A549 (cell line): Measurements from ENCODE around the gene ETF1. TPM values are rescaled to one million over a fixed set of nuclear protein-coding genes. Genes with fewer than 3 reads are reported as not detected.

Experiments used
- ATAC-seq, 2 experiments: fragments of 200-7000 bp in 1 of 2; fragments of >200 bp in 1 of 2; cut with Nextera tagmentation in 1 of 2; cut with Tn5 transposase in 1 of 2; 3 replicates each; pipeline versions ENCODE4 v1.8.0 to v1.9.1; 2018 to 2020; ENCODE audit warnings: mild to moderate bottlenecking in 1 of 2, moderate library complexity in 1 of 2
- CTCF ChIA-PET: fragments of 300-600 bp; sonication (Branson Sonifier 250); formaldehyde crosslinking; extraction: SDS; loops from one replicate; lab custom pipeline; 2021; ENCODE audit warnings: antibody characterized with exemption, inconsistent platforms; lab: Yijun Ruan, JAX
- POLR2A ChIA-PET: fragments of 350-600 bp; formaldehyde crosslinking; extraction: SDS; loops from one replicate; lab custom pipeline; 2021; ENCODE audit warnings: antibody characterized with exemption, inconsistent platforms; lab: Yijun Ruan, JAX
- DNase-seq, 2 experiments: peaks; one replicate each; pipeline versions ENCODE4 v3.0.0 to v3.0.0-alpha.2; 2011 to 2016; ENCODE audit warnings: low read depth in 1 of 2, low spot score in 1 of 2
- FAIRE-seq: peaks from 2 replicates; lab custom pipeline; 2011; peaks lifted over from hg19 to GRCh38; lab: Jason Lieb, UNC
- H3K27ac ChIP-seq, 2 experiments: fragments of >200 bp; sonication (Bioruptor Twin); formaldehyde crosslinking; 3 replicates each; pipeline ENCODE4 v1.5.1; 2016 to 2017
- H3K4me1 ChIP-seq: fragments of >200 bp; sonication (Bioruptor Twin); formaldehyde crosslinking; 3 replicates; pipeline ENCODE4 v1.6.1; 2016
- H3K4me2 ChIP-seq: fragments of >200 bp; sonication (Bioruptor Twin); formaldehyde crosslinking; 3 replicates; pipeline ENCODE4 v1.6.1; 2016
- H3K4me3 ChIP-seq: fragments of >200 bp; sonication (Bioruptor Twin); formaldehyde crosslinking; 3 replicates; pipeline ENCODE4 v1.5.1; 2016
- H3K9me3 ChIP-seq: fragments of >200 bp; sonication (Bioruptor Twin); formaldehyde crosslinking; 3 replicates; pipeline ENCODE4 v1.6.1; 2016
- CBX2 ChIP-seq: fragments of 200-600 bp; sonication (generic); IDR thresholded peaks from 2 replicates; pipeline ENCODE4 v1.6.1; 2016; ENCODE audit warnings: low read depth, mild to moderate bottlenecking, borderline replicate concordance
- CEBPB ChIP-seq, 2 experiments: fragments of >200 bp in 1 of 2; sonication (Bioruptor Twin) in 1 of 2; formaldehyde crosslinking in 1 of 2; IDR thresholded peaks; 2 replicates each; pipeline ENCODE4 v1.6.1; 2012 to 2016
- CTCF ChIP-seq: fragments of >200 bp; sonication (Bioruptor Twin); formaldehyde crosslinking; IDR thresholded peaks from 3 replicates; pipeline ENCODE4 v1.5.1; 2016
- E2F6 ChIP-seq: IDR thresholded peaks from 2 replicates; pipeline ENCODE4 v1.6.1; 2012; ENCODE audit warnings: low read depth, borderline replicate concordance
- EHF ChIP-seq: fragments of 250-450 bp; sonication (Bioruptor Pico); IDR thresholded peaks from 2 replicates; pipeline ENCODE4 v1.5.0; 2020; ENCODE audit warnings: mild to moderate bottlenecking
- ESRRA ChIP-seq: fragments of 150-350 bp; IDR thresholded peaks from 2 replicates; pipeline ENCODE4 v1.6.1; 2014; ENCODE audit warnings: mild to moderate bottlenecking, low read length, borderline replicate concordance
- GATA3 ChIP-seq: IDR thresholded peaks from 2 replicates; pipeline ENCODE4 v1.6.1; 2012; ENCODE audit warnings: borderline replicate concordance
- HOXA7 ChIP-seq: fragments of 250-450 bp; sonication (Bioruptor Pico); IDR thresholded peaks from 2 replicates; pipeline ENCODE4 v1.5.0; 2020; ENCODE audit warnings: mild to moderate bottlenecking, moderate library complexity
- HOXB13 ChIP-seq: fragments of 250-450 bp; sonication (Bioruptor Pico); IDR thresholded peaks from 2 replicates; pipeline ENCODE4 v1.5.0; 2020; ENCODE audit warnings: low read depth, mild to moderate bottlenecking, moderate library complexity
- HOXB5 ChIP-seq: fragments of 250-450 bp; sonication (Bioruptor Pico); IDR thresholded peaks from 2 replicates; pipeline ENCODE4 v1.5.0; 2020; ENCODE audit warnings: mild to moderate bottlenecking, moderate library complexity
- MAFK ChIP-seq: fragments of 450-650 bp; IDR thresholded peaks from 2 replicates; pipeline ENCODE4 v1.6.1; 2014; ENCODE audit not compliant: partially characterized antibody
- MAX ChIP-seq: IDR thresholded peaks from 2 replicates; pipeline ENCODE4 v1.6.1; 2012
- MAZ ChIP-seq: fragments of 150-350 bp; IDR thresholded peaks from 2 replicates; pipeline ENCODE4 v1.6.1; 2014; ENCODE audit warnings: antibody characterized with exemption, low read depth, low read length, borderline replicate concordance
- PBX3 ChIP-seq: IDR thresholded peaks from 2 replicates; pipeline ENCODE4 v1.6.1; 2012
- PHF8 ChIP-seq: fragments of 200-600 bp; sonication (generic); IDR thresholded peaks from 2 replicates; pipeline ENCODE4 v1.6.1; 2016; ENCODE audit warnings: low read depth, mild to moderate bottlenecking, antibody characterized with exemption, moderate library complexity, borderline replicate concordance
- POLR2A ChIP-seq: IDR thresholded peaks from 2 replicates; pipeline ENCODE4 v1.6.1; 2012; ENCODE audit warnings: mild to moderate bottlenecking, low read length
- POLR2AphosphoS2 ChIP-seq: conservative IDR thresholded peaks from 2 replicates; pipeline ENCODE4 v1.6.1; 2012; ENCODE audit warnings: low read length, improper control_type of control experiment, inconsistent platforms
- RCOR1 ChIP-seq: fragments of 150-350 bp; IDR thresholded peaks from 2 replicates; pipeline ENCODE4 v1.6.1; 2014; ENCODE audit warnings: antibody characterized with exemption, low read length, low read depth
- RFX5 ChIP-seq: fragments of 450-650 bp; IDR thresholded peaks from 2 replicates; pipeline ENCODE4 v1.7.1; 2014; ENCODE audit warnings: antibody characterized with exemption, mild to moderate bottlenecking, moderate library complexity
- RNF2 ChIP-seq: fragments of 200-600 bp; sonication (generic); IDR thresholded peaks from 2 replicates; pipeline ENCODE4 v1.6.1; 2016; ENCODE audit warnings: low read depth, mild to moderate bottlenecking, antibody characterized with exemption, moderate library complexity, borderline replicate concordance
- SMC3 ChIP-seq: fragments of >200 bp; sonication (Bioruptor Twin); formaldehyde crosslinking; IDR thresholded peaks from 3 replicates; pipeline ENCODE4 v1.6.1; 2018; ENCODE audit warnings: inconsistent platforms
- SREBF2 ChIP-seq: fragments of 450-650 bp; IDR thresholded peaks from 2 replicates; pipeline ENCODE4 v1.6.1; 2014; ENCODE audit warnings: mild to moderate bottlenecking, moderate library complexity
- TP53 ChIP-seq: fragments of 250-450 bp; sonication (Bioruptor Pico); IDR thresholded peaks from 2 replicates; pipeline ENCODE4 v1.5.0; 2021; ENCODE audit warnings: mild to moderate bottlenecking, moderate library complexity
- ZSCAN20 ChIP-seq: fragments of 250-450 bp; sonication (Bioruptor Pico); IDR thresholded peaks from 2 replicates; pipeline ENCODE4 v1.8.0; 2022; ENCODE audit warnings: mild to moderate bottlenecking, moderate library complexity
- WGBS: methylation state at CpG from one replicate; pipeline ENCODE4 v1.1.6; 2017; ENCODE audit errors: missing lambda C conversion rate; 5-methylcytosine and 5-hydroxymethylcytosine counted together
- polyA plus RNA-seq, 4 experiments: library from polyadenylated mRNA; depleted of rRNA in 3 of 4; stranded (reverse); fragments of >200 nt; fragmentation: RNase III in 1 of 4; extraction: RNeasy Plus Mini Kit Qiagen cat#74134 plus additional on column Dnase treatment in 1 of 4; gene quantifications; 2 replicates in 3 of 4; 3 replicates in 1 of 4; pipeline ENCODE4 v1.2.3, GENCODE V29; 2011 to 2017

ETF1 gene
- polyA plus RNA-seq, 2 of the 4 experiments (the other 2 are of a cell fraction): 119 to 161 TPM

- TF ChIP-seq PHF8 (no peak), HOXB5 (CRISPR knock-in tag) (no peak), GATA3 (no peak), POLR2AphosphoS2 (no peak), RNF2 (no peak), POLR2A (no peak), TP53 (CRISPR knock-in tag) (no peak)
Observed at GRCh38 chr5:138527170-138527569, 15.9 kb downstream of the ETF1 start (continued).

GRCh38 chr5:138523406-138523805, 19.6 kb downstream of the ETF1 start:
- H3K9me3 ChIP-seq: no peaks in the 10 kb centered on the region
- WGBS: 94% methylated on average over 5 of the region's 5 CpGs
- ATAC-seq: no peak
- peaks cover 17% of the 10 kb centered on the region for H3K4me1 ChIP-seq
- FAIRE-seq: no peak
- TF ChIP-seq MAX (no peak), PHF8 (no peak), E2F6 (no peak), ZSCAN20 (CRISPR knock-in tag) (no peak), PBX3 (no peak), CBX2 (no peak), MAZ (no peak)
- TF ChIP-seq, all 56 proteins: peak for 0
- no peak overlapping the region for H3K27ac ChIP-seq
- CTCF ChIA-PET: no interaction called here
- POLR2A ChIA-PET: no interaction called here
- no peak overlapping the region for H3K4me2 ChIP-seq
- H3K4me3 ChIP-seq: no peak overlapping the region
- no peak for DNase-seq

- Histone ChIP-seq H3K9me3 (no peaks in the 10 kb centered on the region), H3K4me3 (no peak overlapping the region)
- TF ChIP-seq CBX2 (no peak), EHF (CRISPR knock-in tag) (no peak), RCOR1 (no peak), RNF2 (no peak), MAFK (no peak), ESRRA (no peak), MAZ (no peak), SREBF2 (no peak), ZSCAN20 (CRISPR knock-in tag) (no peak), HOXB13 (CRISPR knock-in tag) (no peak), POLR2A (no peak), CTCF (no peak), RFX5 (no peak), HOXA7 (CRISPR knock-in tag) (no peak), SMC3 (no peak), CEBPB (IDR thresholded peaks at IDR 0.05) (no peak)
- TF ChIP-seq, all 56 proteins: peak for 0
- WGBS: 96% methylated on average over 1 of the region's 1 CpG
- DNase-seq (no peak), FAIRE-seq (no peak), ATAC-seq (0 out of 6 replicates have a peak, but pooled peaks of 1 of the 2 experiments have one; percentile 17)
- Histone ChIP-seq H3K4me1 (peaks cover 13% of the 10 kb centered on the region), H3K4me2 (no peak overlapping the region), H3K27ac (no peak overlapping the region)
- CTCF ChIA-PET: interaction anchor here (1.6 kb wide), 1 partner anchor 17 kb away, joined by 6 read pairs; no protein-coding TSS in a partner anchor
- POLR2A ChIA-PET: interaction anchor here (0.5 kb wide), 1 partner anchor 15 kb away, joined by 3 read pairs; no protein-coding TSS in a partner anchor
Observed at GRCh38 chr5:138520971-138521370, 22.1 kb downstream of the ETF1 start.
